Measurements from ENCODE around the gene MRI1. TPM values are rescaled to one million over a fixed set of nuclear protein-coding genes. Genes with fewer than 3 reads are reported as not detected.

Gene MRI1
- total and polyA plus RNA-seq, 2 experiments from 2014 or later, result 12.3 to 44.5 TPM

- Mint-ChIP-seq H3K4me3 (no peak overlapping the region), H3K27me3 (ENCODE audit: insufficient read depth, low read depth, poor library complexity) (no peaks in the 10 kb centered on the region), H3K9me3 (no peaks in the 10 kb centered on the region), H3K4me1 (peaks cover 5% of the 10 kb centered on the region; the same call in 1 of the 3 replicates), H3K36me3 (ENCODE audit: low read depth) (peaks cover 26% of the 10 kb centered on the region), H3K27ac (no peak overlapping the region)
- ATAC-seq (peak; percentile 98), DNase-seq (ENCODE audit: low spot score) (peak; percentile 89)
- Histone ChIP-seq H3K79me2 (replicated peaks; ENCODE audit: insufficient read depth) (no peaks in the 10 kb centered on the region), H3K36me3 (ENCODE audit: insufficient read depth) (peaks cover 4% of the 10 kb centered on the region; the same call in 1 of the 2 replicates), H3K4me1 (ENCODE audit: insufficient read depth) (no peaks in the 10 kb centered on the region), H3K4me3 (no peak overlapping the region), H2AFZ (no peak overlapping the region), H3K4me2 (no peak overlapping the region), H3K27ac (ENCODE audit: low read depth) (no peak overlapping the region), H3K9me2 (ENCODE audit: insufficient read depth) (peaks cover 4% of the 10 kb centered on the region; the same call in 1 of the 2 replicates), H3F3A (replicated peaks; ENCODE audit: low read depth) (0 out of 2 replicates have a peak, but pooled peaks cover 3% of the 10 kb centered on the region), H3K27me3 (ENCODE audit: insufficient read depth) (no peaks in the 10 kb centered on the region), H4K20me1 (replicated peaks; ENCODE audit: insufficient read depth) (no peaks in the 10 kb centered on the region)
- TF ChIP-seq POLR2AphosphoS5 (IDR thresholded peaks at IDR 0.05; ENCODE audit: low read depth) (0 out of 2 replicates have a peak, but pooled peaks have one; percentile 28), CTCF (conservative IDR thresholded peaks at IDR 0.05; ENCODE audit: low read depth in 2 of 2) (peak; percentile 68 to 91), EZH2 (IDR thresholded peaks at IDR 0.05; ENCODE audit: low read depth, unreplicated experiment) (no peak), EZH2phosphoT487 (IDR thresholded peaks at IDR 0.05; ENCODE audit: unreplicated experiment) (no peak), STAT1 (IDR thresholded peaks at IDR 0.05; ENCODE audit: unreplicated experiment) (no peak), NANOG (IDR thresholded peaks at IDR 0.05; ENCODE audit: borderline replicate concordance) (no peak), ZNF114 (CRISPR knock-in tag; IDR thresholded peaks at IDR 0.05) (no peak)
Observed at GRCh38 chr19:13804830-13805683, 40.7 kb downstream of the MRI1 start.

GRCh38 chr19:13806728-13807127 lies 42.4 kb downstream of the MRI1 start:
- no peak overlapping the region for H3K27ac ChIP-seq (ENCODE audit: low read depth)
- Mint-ChIP-seq H3K4me3 (no peak overlapping the region), H3K9me3 (no peaks in the 10 kb centered on the region), H3K27me3 (ENCODE audit: insufficient read depth, low read depth, poor library complexity) (peaks cover 4% of the 10 kb centered on the region), H3K27ac (no peak overlapping the region), H3K36me3 (ENCODE audit: low read depth) (peaks cover 24% of the 10 kb centered on the region; the same call in 2 of the 3 replicates), H3K4me1 (peaks cover 5% of the 10 kb centered on the region; the same call in 1 of the 3 replicates)
- no peak for DNase-seq (ENCODE audit: low spot score)
- H3K79me2 ChIP-seq (replicated peaks; ENCODE audit: insufficient read depth), result no peaks in the 10 kb centered on the region
- ATAC-seq, result no peak
- H3K4me2 ChIP-seq, result no peak overlapping the region
- no peaks in the 10 kb centered on the region for H4K20me1 ChIP-seq (replicated peaks; ENCODE audit: insufficient read depth)
- no peaks in the 10 kb centered on the region for H3K27me3 ChIP-seq (ENCODE audit: insufficient read depth)
- no peaks in the 10 kb centered on the region for H3K4me1 ChIP-seq (ENCODE audit: insufficient read depth)
- H3F3A ChIP-seq (replicated peaks; ENCODE audit: low read depth), result 0 out of 2 replicates have a peak, but pooled peaks cover 3% of the 10 kb centered on the region
- TF ChIP-seq POLR2AphosphoS5 (IDR thresholded peaks at IDR 0.05; ENCODE audit: low read depth) (no peak), EZH2phosphoT487 (IDR thresholded peaks at IDR 0.05; ENCODE audit: unreplicated experiment) (no peak), ZNF462 (CRISPR knock-in tag; IDR thresholded peaks at IDR 0.05) (no peak), STAT1 (IDR thresholded peaks at IDR 0.05; ENCODE audit: unreplicated experiment) (no peak)
- H3K9me2 ChIP-seq (ENCODE audit: insufficient read depth), result peaks cover 4% of the 10 kb centered on the region; the same call in 1 of the 2 replicates
- H3K4me3 ChIP-seq, result no peak overlapping the region
- H3K36me3 ChIP-seq (ENCODE audit: insufficient read depth), result peaks cover 4% of the 10 kb centered on the region; the same call in 1 of the 2 replicates
- no peak overlapping the region for H2AFZ ChIP-seq

All from GM23338 (cell line).